Activated CD8-positive, alpha-beta memory T cell treated with anti-CD3 and anti-CD28 coated beads, Interleukin-2, amount 10 ng/mL, durations not matched to agents 7 days and 5 days (primary cell): ENCODE data around the gene ZFAND3. TPM values are rescaled to one million over a fixed set of nuclear protein-coding genes. Genes with fewer than 3 reads are reported as not detected.

ENCODE experiments used
- ATAC-seq: fragments of 150-1000 bp; cut with Tn5 transposase; one replicate; pipeline ENCODE4 v1.10.0; 2021; ENCODE audit warnings: moderate library complexity
- CTCF ChIA-PET: fragments of 350-600 bp; sonication (Branson Sonifier 250); formaldehyde crosslinking; loops from one replicate; lab custom pipeline; 2021; ENCODE audit warnings: antibody characterized with exemption; lab: Charles Lee
- DNase-seq: peaks from one replicate; pipeline ENCODE4 v3.0.0-alpha.2; 2020
- H3K27ac Mint-ChIP-seq: one replicate; pipeline ENCODE4 v1.8.0; 2021; ENCODE audit warnings: mild to moderate bottlenecking, mixed read lengths
- H3K27me3 Mint-ChIP-seq: one replicate; pipeline ENCODE4 v1.8.0; 2021; ENCODE audit warnings: mixed read lengths
- H3K36me3 Mint-ChIP-seq: one replicate; pipeline ENCODE4 v1.8.0; 2021; ENCODE audit warnings: mild to moderate bottlenecking, mixed read lengths
- H3K4me1 Mint-ChIP-seq: one replicate; pipeline ENCODE4 v1.8.0; 2021; ENCODE audit warnings: mixed read lengths
- H3K4me3 Mint-ChIP-seq: one replicate; pipeline ENCODE4 v1.8.0; 2021; ENCODE audit warnings: mild to moderate bottlenecking, moderate library complexity, mixed read lengths
- H3K9me3 Mint-ChIP-seq: one replicate; pipeline ENCODE4 v1.8.0; 2022; ENCODE audit warnings: low read depth, mixed read lengths
- total RNA-seq, 2 experiments: library from RNA; stranded (reverse); gene quantifications; one replicate each; pipeline ENCODE4 v1.2.3, GENCODE V29; 2021

The ZFAND3 gene
- total RNA-seq, 2 experiments from 2014 or later: 30.9 to 34.4 TPM

DNA sequence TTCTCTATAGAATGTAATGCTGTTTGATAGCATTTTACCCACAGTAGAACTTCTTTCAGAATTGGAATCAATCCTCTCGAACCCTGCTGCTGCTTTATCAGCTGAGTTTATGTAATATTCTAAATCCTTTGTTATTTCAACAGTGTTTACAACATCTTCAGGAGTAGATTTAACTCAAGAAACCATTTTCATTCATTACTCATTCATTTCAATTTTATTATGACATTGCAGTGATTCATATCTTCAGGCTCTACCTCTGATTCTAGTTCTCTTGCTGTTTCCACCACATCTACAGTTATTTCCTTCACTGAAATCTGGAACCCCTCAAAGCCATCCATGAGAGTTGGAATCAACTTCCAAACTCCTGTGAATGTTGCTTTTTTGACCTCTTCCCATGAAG lies 93.7 kb downstream of the ZFAND3 start:
- Mint-ChIP-seq H3K9me3 (no peaks in the 10 kb centered on the region), H3K27ac (no peak overlapping the region), H3K4me3 (no peak overlapping the region), H3K36me3 (peaks cover 4% of the 10 kb centered on the region), H3K4me1 (peaks cover 19% of the 10 kb centered on the region), H3K27me3 (no peaks in the 10 kb centered on the region)
- DNase-seq (no peak), ATAC-seq (no peak)
- CTCF ChIA-PET: no interaction called here

DNA sequence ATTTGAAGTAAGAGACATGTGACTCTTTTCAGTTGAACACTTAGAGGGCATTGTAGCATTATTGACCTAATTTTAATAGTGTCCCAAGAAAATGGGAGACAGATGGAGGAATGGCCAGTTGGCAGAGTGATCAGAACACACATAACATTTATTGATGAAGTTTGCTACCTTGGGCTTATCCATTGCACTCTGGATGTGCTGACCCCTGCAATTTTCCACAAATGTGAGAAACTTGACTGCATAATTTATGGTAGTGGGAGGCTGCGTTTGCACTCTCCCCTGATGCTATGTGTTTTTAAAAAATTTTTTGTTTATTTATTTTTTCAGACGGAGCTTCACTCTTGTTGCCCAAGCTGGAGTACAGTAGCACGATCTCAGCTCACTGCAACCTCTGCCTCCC lies 95.9 kb downstream of the ZFAND3 start:
- H3K27me3 Mint-ChIP-seq: no peaks in the 10 kb centered on the region
- H3K9me3 Mint-ChIP-seq: no peaks in the 10 kb centered on the region
- CTCF ChIA-PET: no interaction called here
- no peak overlapping the region for H3K4me3 Mint-ChIP-seq
- peaks cover 2% of the 10 kb centered on the region for H3K36me3 Mint-ChIP-seq
- H3K4me1 Mint-ChIP-seq: peaks cover 14% of the 10 kb centered on the region
- ATAC-seq: no peak
- no peak for DNase-seq
- no peak overlapping the region for H3K27ac Mint-ChIP-seq

DNA sequence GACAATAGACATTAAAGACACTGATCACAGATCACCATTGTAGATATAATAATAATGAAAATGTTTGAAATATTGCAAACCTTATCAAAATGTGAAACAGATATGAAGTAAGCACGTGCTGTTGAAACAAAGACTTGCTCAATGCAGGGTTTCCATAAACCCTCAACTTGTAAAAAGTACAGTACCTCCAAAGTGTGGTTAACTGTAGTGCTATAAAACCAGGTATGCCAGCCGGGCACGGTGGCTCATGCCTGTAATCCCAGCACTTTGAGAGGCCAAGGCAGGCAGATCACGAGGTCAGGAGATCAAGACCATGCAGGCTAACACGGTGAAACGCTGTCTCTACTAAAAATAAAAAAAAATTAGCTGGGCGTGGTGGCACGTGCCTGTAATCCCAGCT lies 96.6 kb downstream of the ZFAND3 start:
- DNase-seq: no peak
- no peak overlapping the region for H3K4me3 Mint-ChIP-seq
- peaks cover 2% of the 10 kb centered on the region for H3K36me3 Mint-ChIP-seq
- no peak overlapping the region for H3K27ac Mint-ChIP-seq
- no peak for ATAC-seq
- no peaks in the 10 kb centered on the region for H3K9me3 Mint-ChIP-seq
- CTCF ChIA-PET: interaction anchor here (0.8 kb wide), 1 partner anchor 21 kb away, joined by 3 read pairs; no protein-coding TSS in a partner anchor
- no peaks in the 10 kb centered on the region for H3K27me3 Mint-ChIP-seq
- H3K4me1 Mint-ChIP-seq: peaks cover 13% of the 10 kb centered on the region

DNA sequence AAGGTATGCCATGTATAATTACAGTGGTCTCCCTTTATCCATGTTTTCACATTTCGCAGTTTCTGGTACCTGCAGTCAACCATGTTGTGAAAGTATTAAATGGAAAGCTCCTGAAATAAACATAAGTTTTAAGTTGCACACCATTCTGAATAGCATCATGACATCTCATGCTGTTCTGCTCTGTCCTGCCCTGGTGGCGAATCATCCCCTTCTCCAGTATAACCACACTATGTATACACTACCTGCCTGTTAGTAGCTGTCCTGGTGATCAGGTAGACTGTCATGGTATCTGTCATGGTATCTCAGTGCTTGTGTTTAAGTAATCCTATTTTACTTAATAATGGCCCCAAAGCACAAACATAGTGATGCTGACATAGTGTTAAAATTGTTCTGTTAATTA lies 97.1 kb downstream of the ZFAND3 start:
- no peak overlapping the region for H3K27ac Mint-ChIP-seq
- peaks cover 2% of the 10 kb centered on the region for H3K36me3 Mint-ChIP-seq
- no peak for ATAC-seq
- peaks cover 8% of the 10 kb centered on the region for H3K4me1 Mint-ChIP-seq
- DNase-seq: no peak
- no peaks in the 10 kb centered on the region for H3K9me3 Mint-ChIP-seq
- CTCF ChIA-PET: interaction anchor here (0.8 kb wide), 1 partner anchor 22 kb away, joined by 3 read pairs; no protein-coding TSS in a partner anchor
- no peaks in the 10 kb centered on the region for H3K27me3 Mint-ChIP-seq
- no peak overlapping the region for H3K4me3 Mint-ChIP-seq

DNA sequence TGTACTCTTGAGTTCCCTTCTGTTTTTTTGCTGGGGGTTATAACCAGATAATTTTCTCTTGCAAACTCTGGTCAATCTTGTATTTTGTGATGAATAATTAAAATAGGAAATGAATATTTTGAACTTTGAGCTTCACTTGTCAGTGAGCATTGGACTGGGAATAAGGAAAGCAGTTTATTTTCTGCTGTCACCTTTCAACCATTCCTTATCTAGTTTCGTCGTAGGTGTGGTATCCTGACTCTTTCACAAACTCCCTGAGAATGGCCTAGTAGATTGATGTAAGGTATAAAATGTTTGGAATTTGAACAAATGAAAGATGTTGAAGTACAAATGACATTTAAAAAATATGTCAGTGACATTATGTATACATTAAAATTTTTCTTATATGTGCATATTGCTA lies 98.0 kb downstream of the ZFAND3 start:
- peaks cover 2% of the 10 kb centered on the region for H3K36me3 Mint-ChIP-seq
- ATAC-seq (no peak), DNase-seq (no peak)
- CTCF ChIA-PET: interaction anchor here (1.0 kb wide), 1 partner anchor 11 kb away, joined by 3 read pairs; no protein-coding TSS in a partner anchor
- no peak overlapping the region for H3K27ac Mint-ChIP-seq
- H3K27me3 Mint-ChIP-seq: no peaks in the 10 kb centered on the region
- peaks cover 8% of the 10 kb centered on the region for H3K4me1 Mint-ChIP-seq
- H3K4me3 Mint-ChIP-seq: no peak overlapping the region
- H3K9me3 Mint-ChIP-seq: no peaks in the 10 kb centered on the region

DNA sequence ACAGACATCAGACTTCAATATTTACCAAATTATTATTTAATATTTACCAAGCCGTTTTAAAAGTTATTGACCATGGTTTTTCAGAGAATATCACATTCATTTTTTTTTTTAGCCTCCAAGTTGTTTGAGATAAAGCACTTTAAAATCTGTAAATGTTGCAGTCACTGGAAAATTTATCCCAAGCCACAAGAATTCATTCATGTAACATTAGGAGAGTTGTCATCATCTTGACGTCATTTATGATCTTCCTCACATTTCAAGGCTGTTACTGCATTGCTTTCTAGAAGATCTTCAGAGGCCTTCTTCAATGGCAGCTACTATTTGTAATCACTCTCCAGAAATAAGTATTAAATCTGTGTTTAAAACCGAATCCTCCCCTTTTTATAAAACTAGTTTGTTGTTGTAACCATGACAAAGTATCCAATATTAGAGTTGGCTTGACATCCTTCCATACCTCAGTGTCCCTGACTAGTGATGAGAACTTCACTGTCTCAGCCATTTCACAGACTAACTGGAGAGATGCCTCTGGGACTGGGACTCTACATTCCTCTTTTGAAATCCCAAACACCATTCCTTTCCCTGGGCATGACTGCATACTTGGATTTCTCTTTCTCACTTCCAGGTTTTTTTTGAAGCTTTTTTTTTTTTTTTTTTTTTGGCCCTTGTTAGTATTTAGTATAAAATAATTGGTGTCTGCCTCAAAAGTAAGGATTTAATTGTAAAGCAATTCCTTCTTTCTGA lies 100.1 kb downstream of the ZFAND3 start:
- ATAC-seq (no peak), DNase-seq (no peak)
- Mint-ChIP-seq H3K4me1 (peaks cover 8% of the 10 kb centered on the region), H3K36me3 (no peaks in the 10 kb centered on the region), H3K27ac (no peak overlapping the region), H3K27me3 (no peaks in the 10 kb centered on the region), H3K9me3 (no peaks in the 10 kb centered on the region), H3K4me3 (no peak overlapping the region)
- CTCF ChIA-PET: interaction anchor here (0.8 kb wide), 1 partner anchor 12 kb away, joined by 3 read pairs; no protein-coding TSS in a partner anchor

DNA sequence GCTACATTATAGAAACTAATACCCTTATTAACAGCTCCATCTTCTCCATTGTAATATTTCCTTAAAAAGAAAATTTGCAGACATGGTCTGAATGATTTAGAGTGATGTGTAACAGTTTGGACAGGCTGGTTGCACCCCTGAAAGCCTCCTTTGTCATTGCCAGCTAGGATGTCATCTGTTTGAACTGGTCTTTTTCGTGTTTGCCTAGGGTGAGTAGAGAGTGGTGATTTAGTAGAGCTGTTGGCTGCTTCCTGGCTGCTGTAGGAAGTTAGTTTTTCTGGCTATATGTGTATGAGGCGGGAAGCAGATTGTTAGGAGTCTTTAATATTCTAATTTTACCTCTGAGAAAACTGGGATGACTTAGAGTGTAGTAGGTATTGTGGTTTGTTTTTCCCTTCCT lies 101.1 kb downstream of the ZFAND3 start:
- Mint-ChIP-seq H3K36me3 (no peaks in the 10 kb centered on the region), H3K27ac (no peak overlapping the region), H3K9me3 (no peaks in the 10 kb centered on the region), H3K4me1 (peaks cover 4% of the 10 kb centered on the region), H3K4me3 (no peak overlapping the region), H3K27me3 (no peaks in the 10 kb centered on the region)
- no peak for ATAC-seq
- DNase-seq: no peak
- CTCF ChIA-PET: interaction anchor here (1.2 kb wide), 1 partner anchor 10 kb away, joined by 3 read pairs; no protein-coding TSS in a partner anchor

DNA sequence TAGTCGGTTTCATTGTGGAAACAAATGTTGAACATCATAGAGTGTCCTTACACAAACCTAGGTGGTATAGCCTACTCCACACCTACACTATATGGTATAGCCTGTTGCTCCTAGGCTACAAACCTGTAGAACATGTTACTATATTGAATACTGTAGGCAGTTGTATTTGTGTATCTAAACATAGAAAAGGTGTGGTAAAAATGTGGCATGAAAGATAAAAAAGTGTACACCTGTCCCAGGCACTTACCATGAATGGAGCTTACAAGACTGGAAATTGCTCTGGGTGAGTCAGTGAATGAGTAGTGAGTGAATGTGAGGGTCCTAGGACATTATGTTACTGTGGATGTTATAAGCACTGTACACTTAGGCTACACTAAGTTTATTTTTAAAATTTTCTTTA lies 103.0 kb downstream of the ZFAND3 start:
- no peak overlapping the region for H3K4me3 Mint-ChIP-seq
- no peak for ATAC-seq
- no peak for DNase-seq
- no peaks in the 10 kb centered on the region for H3K27me3 Mint-ChIP-seq
- CTCF ChIA-PET: no interaction called here
- H3K4me1 Mint-ChIP-seq: peaks cover 4% of the 10 kb centered on the region
- H3K9me3 Mint-ChIP-seq: no peaks in the 10 kb centered on the region
- H3K27ac Mint-ChIP-seq: no peak overlapping the region
- no peaks in the 10 kb centered on the region for H3K36me3 Mint-ChIP-seq

DNA sequence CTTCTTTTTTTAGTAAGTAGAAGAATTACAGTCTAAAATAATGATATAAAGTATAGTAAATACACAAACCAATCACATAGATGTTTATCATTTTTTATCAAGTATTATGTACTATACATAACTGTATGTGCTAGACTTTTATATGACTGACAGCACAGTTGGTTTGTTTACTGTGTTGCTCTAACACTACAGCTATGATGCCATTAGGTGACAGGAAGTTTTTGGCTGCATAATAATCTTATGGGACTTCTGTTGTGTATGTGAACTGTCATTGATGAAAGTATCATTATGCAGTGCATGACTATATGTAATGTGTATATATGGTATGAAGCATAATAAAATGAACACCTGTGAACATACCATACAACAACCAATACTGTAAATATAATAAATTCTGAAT lies 104.0 kb downstream of the ZFAND3 start:
- no peaks in the 10 kb centered on the region for H3K9me3 Mint-ChIP-seq
- ATAC-seq (no peak), DNase-seq (no peak)
- H3K4me3 Mint-ChIP-seq: no peak overlapping the region
- no peak overlapping the region for H3K27ac Mint-ChIP-seq
- no peaks in the 10 kb centered on the region for H3K27me3 Mint-ChIP-seq
- no peaks in the 10 kb centered on the region for H3K36me3 Mint-ChIP-seq
- peaks cover 4% of the 10 kb centered on the region for H3K4me1 Mint-ChIP-seq
- CTCF ChIA-PET: interaction anchor here (0.6 kb wide), 1 partner anchor 584 kb away, joined by 3 read pairs; no protein-coding TSS in a partner anchor

DNA sequence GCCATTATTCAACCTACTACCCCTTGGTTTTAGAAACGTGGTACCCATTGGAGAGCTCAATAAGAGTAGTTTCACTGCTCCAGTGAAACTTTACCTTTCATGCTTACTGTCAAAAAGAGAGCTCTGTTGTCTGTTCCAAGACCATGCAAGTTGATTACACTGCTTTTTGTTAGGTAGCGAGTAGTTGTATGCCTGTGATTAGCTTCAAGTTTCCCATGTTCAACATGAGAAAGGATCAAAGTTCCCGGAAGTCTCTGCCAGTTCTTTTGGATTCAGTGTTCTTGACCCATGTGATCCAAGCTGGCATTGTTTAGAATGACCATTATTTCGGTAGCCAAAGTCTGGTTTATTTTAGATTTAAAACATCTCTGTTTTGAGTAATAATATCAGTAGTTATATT lies 107.1 kb downstream of the ZFAND3 start:
- peaks cover 3% of the 10 kb centered on the region for H3K36me3 Mint-ChIP-seq
- H3K27ac Mint-ChIP-seq: no peak overlapping the region
- no peak for ATAC-seq
- no peak for DNase-seq
- no peaks in the 10 kb centered on the region for H3K9me3 Mint-ChIP-seq
- peaks cover 4% of the 10 kb centered on the region for H3K4me1 Mint-ChIP-seq
- CTCF ChIA-PET: no interaction called here
- H3K27me3 Mint-ChIP-seq: no peaks in the 10 kb centered on the region
- no peak overlapping the region for H3K4me3 Mint-ChIP-seq

DNA sequence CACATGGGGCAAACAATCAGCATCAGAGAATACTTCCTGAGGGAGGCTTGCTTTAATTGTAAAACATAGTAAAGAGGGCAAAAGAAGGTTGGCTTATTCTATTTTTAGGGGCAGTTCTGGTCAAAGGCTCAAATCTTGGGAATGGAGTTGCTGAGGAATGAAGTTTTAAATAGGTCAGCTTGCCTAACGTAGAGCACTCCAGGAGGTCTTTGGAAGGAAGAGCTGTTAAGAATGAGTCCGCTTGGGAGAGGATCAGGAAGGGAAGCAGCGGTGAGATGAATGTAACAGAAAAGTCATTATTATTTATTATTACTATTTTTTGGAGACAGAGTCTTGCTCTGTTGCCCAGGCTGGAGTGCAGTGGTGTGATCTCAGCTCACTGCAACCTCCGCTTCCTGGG lies 108.7 kb downstream of the ZFAND3 start:
- H3K36me3 Mint-ChIP-seq: peaks cover 3% of the 10 kb centered on the region
- DNase-seq (no peak), ATAC-seq (no peak)
- no peaks in the 10 kb centered on the region for H3K9me3 Mint-ChIP-seq
- no peak overlapping the region for H3K27ac Mint-ChIP-seq
- no peaks in the 10 kb centered on the region for H3K27me3 Mint-ChIP-seq
- CTCF ChIA-PET: interaction anchor here (0.5 kb wide), 1 partner anchor 26 kb away, joined by 3 read pairs; no protein-coding TSS in a partner anchor
- peaks cover 4% of the 10 kb centered on the region for H3K4me1 Mint-ChIP-seq
- H3K4me3 Mint-ChIP-seq: no peak overlapping the region

DNA sequence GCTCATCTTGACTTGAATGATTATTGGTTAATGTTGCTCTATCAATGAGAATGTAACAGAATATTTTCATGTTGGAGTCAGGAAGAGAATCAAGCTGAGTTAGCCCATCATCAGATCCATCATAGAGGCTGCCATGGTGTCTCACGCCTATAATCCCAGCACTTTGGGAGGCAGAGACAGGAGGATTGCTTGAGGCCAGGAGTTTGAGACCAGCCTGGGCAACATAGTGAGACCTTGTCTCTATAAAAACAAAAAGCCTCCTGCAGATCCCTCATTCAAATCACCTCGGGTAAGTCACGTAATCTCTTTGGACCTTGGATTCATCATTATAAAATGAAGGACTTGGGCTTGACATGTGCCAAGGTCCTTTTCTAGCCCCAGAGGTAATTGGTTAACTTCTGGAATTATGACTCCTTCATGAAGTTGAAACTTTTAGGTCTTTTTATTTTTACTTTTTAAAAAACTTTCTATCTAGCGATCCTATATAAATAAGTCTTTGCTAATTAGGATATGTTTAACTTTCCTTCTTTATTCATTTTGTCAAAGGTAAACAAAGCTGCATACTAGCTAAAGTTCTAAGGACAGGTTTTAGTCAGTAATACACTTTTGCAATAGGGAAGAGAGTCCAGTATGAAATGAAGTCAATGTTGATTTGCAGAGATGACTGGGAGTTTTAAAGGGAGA lies 110.9 kb downstream of the ZFAND3 start:
- CTCF ChIA-PET: interaction anchor here (1.2 to 1.4 kb wide), 2 partner anchors 11 to 17 kb away, joined by 3 read pairs; no protein-coding TSS in a partner anchor
- H3K27ac Mint-ChIP-seq: no peak overlapping the region
- no peak overlapping the region for H3K4me3 Mint-ChIP-seq
- no peaks in the 10 kb centered on the region for H3K4me1 Mint-ChIP-seq
- no peaks in the 10 kb centered on the region for H3K27me3 Mint-ChIP-seq
- ATAC-seq: no peak
- peaks cover 6% of the 10 kb centered on the region for H3K36me3 Mint-ChIP-seq
- no peaks in the 10 kb centered on the region for H3K9me3 Mint-ChIP-seq
- DNase-seq: no peak

DNA sequence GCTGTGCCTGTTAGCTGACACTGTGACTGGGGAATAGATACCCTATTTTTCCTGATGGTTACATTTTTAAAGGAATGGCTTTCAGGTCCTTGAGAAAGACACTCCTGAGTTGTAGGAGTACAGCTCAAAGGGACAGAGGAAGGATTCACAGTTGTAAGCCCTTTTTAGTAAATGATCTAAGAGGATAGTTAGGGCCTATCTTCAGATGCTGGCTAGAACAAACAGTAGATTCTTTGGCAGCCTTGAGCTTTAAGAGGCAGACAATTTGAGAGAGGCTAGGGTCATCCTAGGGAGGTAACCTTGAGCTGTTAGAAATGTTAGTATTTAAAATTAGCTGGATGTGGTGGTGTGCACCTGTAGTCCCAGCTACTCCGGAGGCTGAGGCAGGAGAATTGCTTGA lies 111.5 kb downstream of the ZFAND3 start:
- no peak for ATAC-seq
- peaks cover 6% of the 10 kb centered on the region for H3K36me3 Mint-ChIP-seq
- no peaks in the 10 kb centered on the region for H3K27me3 Mint-ChIP-seq
- H3K9me3 Mint-ChIP-seq: no peaks in the 10 kb centered on the region
- DNase-seq: no peak
- H3K4me3 Mint-ChIP-seq: no peak overlapping the region
- peaks cover 3% of the 10 kb centered on the region for H3K4me1 Mint-ChIP-seq
- CTCF ChIA-PET: interaction anchor here (0.7 to 1.4 kb wide), 3 partner anchors 11 to 1269 kb away, joined by 3 to 5 read pairs (median 3); no protein-coding TSS in a partner anchor
- H3K27ac Mint-ChIP-seq: no peak overlapping the region
